Natural killer cell (primary cell): Measurements from ENCODE around the gene EXOSC7. TPM values are rescaled to one million over a fixed set of nuclear protein-coding genes. Genes with fewer than 3 reads are reported as not detected.

Experiments used
- ATAC-seq, 3 donors: fragments of 150-1000 bp in 2 of 3; fragments of 200-7000 bp in 1 of 3; cut with Tn5 transposase; 1 replicate in 1 of 3; 2 replicates in 2 of 3; pipeline ENCODE4 v1.10.0; 2021; ENCODE audit warnings: mild to moderate bottlenecking in 2 of 3, moderate library complexity in 2 of 3
- DNase-seq, 2 donors: peaks; one replicate each; pipeline versions ENCODE4 v3.0.0 to v3.0.0-alpha.2; 2013 to 2021; ENCODE audit warnings: mixed read lengths in 1 of 2
- H3K27ac ChIP-seq: one replicate; pipeline ENCODE4 v1.5.1; 2013; ENCODE audit warnings: mild to moderate bottlenecking, low read length
- H3K27me3 ChIP-seq: one replicate; pipeline ENCODE4 v1.6.1; 2013; ENCODE audit warnings: low read length; ENCODE audit not compliant: control insufficient read depth, insufficient read depth
- H3K36me3 ChIP-seq: one replicate; pipeline ENCODE4 v1.6.1; 2013; ENCODE audit warnings: low read length; ENCODE audit not compliant: control insufficient read depth, insufficient read depth
- H3K4me1 ChIP-seq: one replicate; pipeline ENCODE4 v1.6.1; 2013; ENCODE audit warnings: low read length; ENCODE audit not compliant: control insufficient read depth, insufficient read depth
- H3K4me3 ChIP-seq: one replicate; pipeline ENCODE4 v1.5.1; 2013; ENCODE audit warnings: low read length
- H3K9me3 ChIP-seq: one replicate; pipeline ENCODE4 v1.6.1; 2013; ENCODE audit warnings: low read length; ENCODE audit not compliant: control insufficient read depth, insufficient read depth
- H3K27ac Mint-ChIP-seq, 2 donors: one replicate each; pipeline ENCODE4 v1.8.0; 2022; ENCODE audit warnings: mild to moderate bottlenecking in 2 of 2, mixed read lengths in 2 of 2, moderate library complexity in 1 of 2
- H3K27me3 Mint-ChIP-seq, 2 donors: one replicate each; pipeline ENCODE4 v1.8.0; 2022; ENCODE audit warnings: low read depth in 2 of 2, mixed read lengths in 2 of 2
- H3K36me3 Mint-ChIP-seq: one replicate; pipeline ENCODE4 v1.8.0; 2022; ENCODE audit warnings: mixed read lengths
- H3K4me1 Mint-ChIP-seq, 2 donors: one replicate each; pipeline ENCODE4 v1.8.0; 2022; ENCODE audit warnings: mixed read lengths in 2 of 2
- H3K4me3 Mint-ChIP-seq: one replicate; pipeline ENCODE4 v1.8.0; 2022; ENCODE audit warnings: mild to moderate bottlenecking, moderate library complexity, mixed read lengths
- H3K9me3 Mint-ChIP-seq, 2 donors: one replicate each; pipeline ENCODE4 v1.8.0; 2022; ENCODE audit warnings: mixed read lengths in 2 of 2
- CTCF ChIP-seq: fragments of 200-600 bp; IDR thresholded peaks from one replicate; pipeline ENCODE4 v1.8.0; 2022; ENCODE audit warnings: antibody characterized with exemption
- WGBS: methylation state at CpG from one replicate; pipeline ENCODE4 v1.1.7; 2013; ENCODE audit warnings: missing lambda C conversion rate; ENCODE audit not compliant: insufficient coverage; 5-methylcytosine and 5-hydroxymethylcytosine counted together
- intact Hi-C: fragments of 100-400 bp; cut with micrococcal nuclease; formaldehyde crosslinking; loops from one replicate; pipeline ENCODE4 v1.14.2; 2022
- total RNA-seq, 4 donors: library from RNA; stranded (reverse); fragments of 120-200 nt in 1 of 4; gene quantifications; one replicate each; pipeline versions ENCODE4 v1.2.3 to v1.2.4, GENCODE V29; 2013 to 2022

EXOSC7 gene
- total RNA-seq, 3 donors from 2014 or later (not counting 1 experiment from before 2014, with no cell fraction given), result 32.8 to 46.6 (median 36.0) TPM

- Mint-ChIP-seq H3K27ac (no peak overlapping the region), H3K9me3 (no peaks in the 10 kb centered on the region), H3K36me3 (peaks cover 29% of the 10 kb centered on the region), H3K4me3 (no peak overlapping the region), H3K27me3 (no peaks in the 10 kb centered on the region), H3K4me1 (peaks cover 4 to 7% of the 10 kb centered on the region in 2 donors)
- intact Hi-C loops, result no loop called here
- Histone ChIP-seq H3K4me1 (peaks cover 3% of the 10 kb centered on the region), H3K27me3 (no peaks in the 10 kb centered on the region), H3K27ac (no peak overlapping the region), H3K9me3 (no peaks in the 10 kb centered on the region), H3K36me3 (peaks cover 43% of the 10 kb centered on the region), H3K4me3 (no peak overlapping the region)
- DNase-seq (no peak), ATAC-seq (no peak)
- no peak for TF ChIP-seq CTCF
- 73% methylated on average over 3 of the region's 3 CpGs for WGBS
Measured at GRCh38 chr3:45010811-45011333, 34.8 kb downstream of the EXOSC7 start.

- H3K4me3 ChIP-seq, result no peak overlapping the region
- Mint-ChIP-seq H3K27ac (peak overlapping the region in 1 of 2 donors; percentile 31), H3K27me3 (no peaks in the 10 kb centered on the region), H3K9me3 (no peaks in the 10 kb centered on the region), H3K36me3 (peaks cover 29% of the 10 kb centered on the region), H3K4me1 (peaks cover 4% of the 10 kb centered on the region in 2 donors), H3K4me3 (no peak overlapping the region)
- H3K36me3 ChIP-seq, result peaks cover 43% of the 10 kb centered on the region
- no peaks in the 10 kb centered on the region for H3K4me1 ChIP-seq
- ATAC-seq (no peak), DNase-seq (no peak)
- TF ChIP-seq CTCF, result no peak
- H3K27ac ChIP-seq, result no peak overlapping the region
- H3K27me3 ChIP-seq, result no peaks in the 10 kb centered on the region
- no peaks in the 10 kb centered on the region for H3K9me3 ChIP-seq
- WGBS, result 44% methylated on average over 7 of the region's 7 CpGs
- intact Hi-C loops, result no loop called here
Measured at GRCh38 chr3:45011756-45012508, 35.9 kb downstream of the EXOSC7 start.

GRCh38 chr3:45012577-45012976 lies 36.5 kb downstream of the EXOSC7 start:
- Histone ChIP-seq H3K36me3 (peaks cover 38% of the 10 kb centered on the region), H3K4me3 (no peak overlapping the region), H3K27me3 (no peaks in the 10 kb centered on the region), H3K9me3 (no peaks in the 10 kb centered on the region), H3K27ac (no peak overlapping the region), H3K4me1 (no peaks in the 10 kb centered on the region)
- TF ChIP-seq CTCF, result no peak
- H3K4me1 Mint-ChIP-seq, result peaks cover 0 to 4% of the 10 kb centered on the region in 2 donors
- whole genome bisulfite sequencing, result 98% methylated on average over 3 of the region's 4 CpGs
- peaks cover 29% of the 10 kb centered on the region for H3K36me3 Mint-ChIP-seq
- intact Hi-C loops, result no loop called here
- H3K4me3 Mint-ChIP-seq, result no peak overlapping the region
- DNase-seq, result no peak
- ATAC-seq, result no peak
- no peaks in the 10 kb centered on the region for H3K27me3 Mint-ChIP-seq
- no peaks in the 10 kb centered on the region for H3K9me3 Mint-ChIP-seq
- H3K27ac Mint-ChIP-seq, result no peak overlapping the region
